Gastrocnemius medialis (tissue), 4 donors: ENCODE results near the gene PFKP. TPM values are rescaled to one million over a fixed set of nuclear protein-coding genes. Genes with fewer than 3 reads are reported as not detected.

Experiments used
- ATAC-seq, 2 donors: fragments of 150-250 bp; one replicate each; pipeline ENCODE4 v1.9.1; 2016
- DNase-seq, 2 donors: peaks; one replicate each; pipeline ENCODE4 v3.0.0-alpha.2; 2019
- H3K27ac ChIP-seq, 4 donors: fragments of 200-600 bp; sonication (generic); 1 replicate in 1 of 4; 2 replicates in 3 of 4; pipeline ENCODE4 v1.5.1; 2016 to 2018; ENCODE audit warnings: mild to moderate bottlenecking in 2 of 4, moderate library complexity in 1 of 4
- H3K27me3 ChIP-seq, 3 donors: fragments of 200-600 bp; sonication (generic) in 2 of 3; 1 replicate in 1 of 3; 2 replicates in 2 of 3; pipeline versions ENCODE4 v1.5.1 to v1.6.0; 2016 to 2019; ENCODE audit warnings: mild to moderate bottlenecking in 1 of 3, moderate library complexity in 1 of 3
- H3K36me3 ChIP-seq, 2 donors: fragments of 200-600 bp; sonication (generic) in 1 of 2; one replicate each; pipeline ENCODE4 v1.5.1; 2017 to 2018
- H3K4me1 ChIP-seq, 2 donors: fragments of 200-600 bp; sonication (generic) in 1 of 2; one replicate each; pipeline ENCODE4 v1.5.1; 2016 to 2017; ENCODE audit warnings: mild to moderate bottlenecking in 2 of 2
- H3K4me3 ChIP-seq, 4 donors: fragments of 200-600 bp; sonication (generic) in 3 of 4; 1 replicate in 1 of 4; 2 replicates in 3 of 4; pipeline ENCODE4 v1.5.1; 2016 to 2019; ENCODE audit warnings: mild to moderate bottlenecking in 2 of 4
- H3K9me3 ChIP-seq, 3 donors: fragments of 200-600 bp; sonication (generic) in 2 of 3; 1 replicate in 1 of 3; 2 replicates in 2 of 3; pipeline ENCODE4 v1.5.1; 2016 to 2019
- CTCF ChIP-seq, 5 experiments: fragments of 450-650 bp in 3 of 5; fragments of 200-600 bp in 2 of 5; sonication (generic) in 2 of 5; IDR thresholded peaks in 4 of 5; conservative IDR thresholded peaks in 1 of 5; 1 replicate in 4 of 5; 2 replicates in 1 of 5; pipeline ENCODE4 v1.5.1; 2016 to 2019; ENCODE audit warnings: antibody characterized with exemption in 5 of 5, mild to moderate bottlenecking in 3 of 5, moderate library complexity in 3 of 5
- POLR2A ChIP-seq, 2 donors: fragments of 450-650 bp; IDR thresholded peaks; one replicate each; pipeline ENCODE4 v1.6.1; 2017; ENCODE audit warnings: antibody characterized with exemption in 2 of 2, mild to moderate bottlenecking in 2 of 2, moderate library complexity in 2 of 2
- in situ Hi-C, 4 donors: fragments of 200-750 bp; cut with MboI; loops; one replicate each; pipeline versions ENCODE4 v1.15.0 to v1.8.0; 2017; ENCODE audit warnings: low sequenced_read_pairs in 4 of 4
- intact Hi-C: fragments of 100-400 bp; cut with DNase I; formaldehyde crosslinking; loops from one replicate; pipeline ENCODE4 v1.15.1; 2023; ENCODE audit warnings: low total_unique reads
- total RNA-seq, 4 donors: library from RNA; depleted of rRNA; stranded (reverse); fragments of >200 nt; gene quantifications; one replicate each; pipeline versions ENCODE4 v1.1.0 to v1.2.3, GENCODE V29; 2016

Gene PFKP
- total RNA-seq, 4 donors from 2014 or later = 21.3 to 171 (median 38.9) TPM

- Histone ChIP-seq H3K27me3 (no peaks in the 10 kb centered on the region), H3K4me3 (no peak overlapping the region), H3K4me1 (peaks cover 11 to 29% of the 10 kb centered on the region in 2 donors), H3K9me3 (no peaks in the 10 kb centered on the region), H3K27ac (no peak overlapping the region), H3K36me3 (no peaks in the 10 kb centered on the region)
- DNase-seq (no peak), ATAC-seq (no peak)
- intact Hi-C loops (no loop called here), in situ Hi-C loops (no loop called here)
- TF ChIP-seq CTCF (IDR thresholded peaks at IDR 0.05 in 4 of 5, conservative IDR thresholded peaks at IDR 0.05 in 1 of 5) = no peak
- no peak for TF ChIP-seq POLR2A (IDR thresholded peaks at IDR 0.05)
These were observed 31.3 kb downstream of the PFKP start for GRCh38 chr10:3098689-3099088.

- TF ChIP-seq CTCF (IDR thresholded peaks at IDR 0.05 in 4 of 5, conservative IDR thresholded peaks at IDR 0.05 in 1 of 5) = no peak
- TF ChIP-seq POLR2A (IDR thresholded peaks at IDR 0.05) = no peak
- Histone ChIP-seq H3K9me3 (no peaks in the 10 kb centered on the region), H3K36me3 (no peaks in the 10 kb centered on the region), H3K4me1 (peaks cover 18 to 35% of the 10 kb centered on the region in 2 donors), H3K4me3 (no peak overlapping the region), H3K27me3 (no peaks in the 10 kb centered on the region), H3K27ac (no peak overlapping the region)
- no peak for DNase-seq
- in situ Hi-C loops = no loop called here
- intact Hi-C loops = loop anchor here (5.0 to 10.0 kb wide), 2 partner anchors 32 to 705 kb away; partner anchors contain the start of gene PFKP
- ATAC-seq = no peak
These were observed 32.1 kb downstream of the PFKP start for GRCh38 chr10:3099291-3100092.

GRCh38 chr10:3100093-3100792, 32.9 kb downstream of the PFKP start:
- ATAC-seq = no peak
- Histone ChIP-seq H3K27ac (no peak overlapping the region), H3K27me3 (no peaks in the 10 kb centered on the region), H3K36me3 (no peaks in the 10 kb centered on the region), H3K4me3 (no peak overlapping the region), H3K9me3 (no peaks in the 10 kb centered on the region), H3K4me1 (peaks cover 25 to 34% of the 10 kb centered on the region in 2 donors)
- no peak for TF ChIP-seq POLR2A (IDR thresholded peaks at IDR 0.05)
- no peak for TF ChIP-seq CTCF (IDR thresholded peaks at IDR 0.05 in 4 of 5, conservative IDR thresholded peaks at IDR 0.05 in 1 of 5)
- in situ Hi-C loops = no loop called here
- intact Hi-C loops = loop anchor here (5.0 to 10.0 kb wide), 2 partner anchors 33 to 705 kb away; partner anchors contain the start of gene PFKP
- no peak for DNase-seq

- ATAC-seq (no peak), DNase-seq (no peak)
- no peaks in the 10 kb centered on the region for H3K9me3 ChIP-seq
- peaks cover 33 to 34% of the 10 kb centered on the region in 2 donors for H3K4me1 ChIP-seq
- in situ Hi-C loops (no loop called here), intact Hi-C loops (loop anchor here (5.0 to 10.0 kb wide), 2 partner anchors 34 to 704 kb away; partner anchors contain the start of gene PFKP)
- no peaks in the 10 kb centered on the region for H3K36me3 ChIP-seq
- H3K27me3 ChIP-seq = no peaks in the 10 kb centered on the region
- no peak overlapping the region for H3K27ac ChIP-seq
- TF ChIP-seq CTCF (IDR thresholded peaks at IDR 0.05 in 4 of 5, conservative IDR thresholded peaks at IDR 0.05 in 1 of 5) (no peak), POLR2A (IDR thresholded peaks at IDR 0.05) (no peak)
- H3K4me3 ChIP-seq = no peak overlapping the region
These were observed 33.7 kb downstream of the PFKP start for GRCh38 chr10:3100856-3101640.
